H9 (cell line): ENCODE measurements around the gene SIRPB1. TPM values are rescaled to one million over a fixed set of nuclear protein-coding genes. Genes with fewer than 3 reads are reported as not detected.

Experiments used
- DNase-seq: peaks from one replicate; pipeline ENCODE4 v3.0.0-alpha.2; 2017
- H2AFZ ChIP-seq: one replicate; pipeline ENCODE4 v1.6.1; 2013; ENCODE audit warnings: mild to moderate bottlenecking, low read length, control low read depth, moderate library complexity
- H2AK5ac ChIP-seq: 2 replicates; pipeline ENCODE4 v1.6.1; 2013; ENCODE audit warnings: low read length, control low read depth, mixed read lengths; ENCODE audit not compliant: insufficient read length
- H2BK120ac ChIP-seq: one replicate; pipeline ENCODE4 v1.6.1; 2013; ENCODE audit warnings: low read depth, mild to moderate bottlenecking, low read length, control low read depth, inconsistent platforms; ENCODE audit not compliant: poor library complexity, severe bottlenecking
- H2BK12ac ChIP-seq: 2 replicates; pipeline ENCODE4 v1.6.1; 2013; ENCODE audit warnings: low read length, control low read depth, mixed read lengths, low read depth; ENCODE audit not compliant: insufficient read length
- H2BK15ac ChIP-seq: 2 replicates; pipeline ENCODE4 v1.6.1; 2013; ENCODE audit warnings: low read depth, low read length, control low read depth
- H2BK20ac ChIP-seq: one replicate; pipeline ENCODE4 v1.6.1; 2013; ENCODE audit warnings: low read depth, mild to moderate bottlenecking, low read length, control low read depth, inconsistent platforms; ENCODE audit not compliant: poor library complexity, severe bottlenecking
- H2BK5ac ChIP-seq: 2 replicates; pipeline ENCODE4 v1.6.1; 2013; ENCODE audit warnings: low read length, control low read depth, mixed read lengths; ENCODE audit not compliant: insufficient read length
- H3K14ac ChIP-seq: 2 replicates; pipeline ENCODE4 v1.6.1; 2013; ENCODE audit warnings: low read length, control low read depth; ENCODE audit not compliant: insufficient read depth
- H3K18ac ChIP-seq: 2 replicates; pipeline ENCODE4 v1.6.1; 2013; ENCODE audit warnings: low read depth, mild to moderate bottlenecking, mixed read lengths, low read length, control low read depth; ENCODE audit not compliant: insufficient read length
- H3K23ac ChIP-seq: 2 replicates; pipeline ENCODE4 v1.6.1; 2013; ENCODE audit warnings: low read length, control low read depth, mixed read lengths, low read depth; ENCODE audit not compliant: insufficient read length
- H3K23me2 ChIP-seq: 2 replicates; pipeline ENCODE4 v1.6.1; 2013; ENCODE audit warnings: low read depth, mild to moderate bottlenecking, mixed read lengths, low read length, control low read depth; ENCODE audit not compliant: insufficient read length, poor library complexity, severe bottlenecking
- H3K27ac ChIP-seq: 2 replicates; pipeline ENCODE4 v1.5.1; 2013; ENCODE audit warnings: low read length, control low read depth, mixed read lengths, low read depth; ENCODE audit not compliant: insufficient read length
- H3K27me3 ChIP-seq: 2 replicates; pipeline ENCODE4 v1.6.1; 2013; ENCODE audit warnings: low read length, control low read depth, inconsistent platforms; ENCODE audit not compliant: insufficient read depth
- H3K4ac ChIP-seq: 2 replicates; pipeline ENCODE4 v1.6.1; 2013; ENCODE audit warnings: low read depth, mild to moderate bottlenecking, control low read depth, inconsistent platforms, low read length, moderate library complexity
- H3K4me1 ChIP-seq: 2 replicates; pipeline ENCODE4 v1.6.1; 2013; ENCODE audit warnings: low read length, control low read depth, inconsistent platforms; ENCODE audit not compliant: insufficient read depth
- H3K4me2 ChIP-seq: 2 replicates; pipeline ENCODE4 v1.6.1; 2013; ENCODE audit warnings: low read length, control low read depth, mixed read lengths; ENCODE audit not compliant: insufficient read length, insufficient read depth
- H3K56ac ChIP-seq: 2 replicates; pipeline ENCODE4 v1.6.1; 2013; ENCODE audit warnings: low read depth, mild to moderate bottlenecking, mixed read lengths, low read length, control low read depth; ENCODE audit not compliant: insufficient read length
- H3K79me1 ChIP-seq: 2 replicates; pipeline ENCODE4 v1.6.1; 2013; ENCODE audit warnings: low read depth, mild to moderate bottlenecking, moderate library complexity, low read length, control low read depth, inconsistent platforms; ENCODE audit not compliant: insufficient read depth, poor library complexity, severe bottlenecking
- H3K79me2 ChIP-seq: 2 replicates; pipeline ENCODE4 v1.6.1; 2013; ENCODE audit warnings: low read length, control low read depth, inconsistent platforms; ENCODE audit not compliant: insufficient read depth
- H3K9ac ChIP-seq: 2 replicates; pipeline ENCODE4 v1.6.1; 2013; ENCODE audit warnings: low read length, control low read depth, mixed read lengths; ENCODE audit not compliant: insufficient read length; ENCODE audit errors: extremely low read depth
- H3K9me3 ChIP-seq: one replicate; pipeline ENCODE4 v1.6.1; 2013; ENCODE audit warnings: low read depth, low read length, inconsistent platforms; ENCODE audit not compliant: control insufficient read depth
- H3T11ph ChIP-seq: one replicate; pipeline ENCODE4 v1.6.1; 2013; ENCODE audit warnings: mild to moderate bottlenecking, low read length, control low read depth, inconsistent platforms
- H4K20me1 ChIP-seq: one replicate; pipeline ENCODE4 v1.6.1; 2013; ENCODE audit not compliant: control insufficient read depth, insufficient read length, insufficient read depth
- H4K5ac ChIP-seq: 2 replicates; pipeline ENCODE4 v1.6.1; 2013; ENCODE audit warnings: low read depth, mild to moderate bottlenecking, mixed read lengths, low read length, control low read depth; ENCODE audit not compliant: insufficient read length
- H4K8ac ChIP-seq: replicated peaks from 2 replicates; pipeline ENCODE4 v1.6.1; 2013; ENCODE audit warnings: low read length, control low read depth, mixed read lengths, low read depth; ENCODE audit not compliant: insufficient read length
- H4K91ac ChIP-seq: 2 replicates; pipeline ENCODE4 v1.6.1; 2013; ENCODE audit warnings: low read depth, mild to moderate bottlenecking, moderate library complexity, mixed read lengths, low read length, control low read depth; ENCODE audit not compliant: insufficient read length
- H3K27ac Mint-ChIP-seq, 3 experiments: 2 replicates in 2 of 3; 3 replicates in 1 of 3; pipeline ENCODE4 v1.8.0; 2020 to 2021; ENCODE audit warnings: mixed read lengths in 3 of 3, mild to moderate bottlenecking in 1 of 3, moderate library complexity in 1 of 3
- H3K27me3 Mint-ChIP-seq: 2 replicates; pipeline ENCODE4 v1.8.0; 2021; ENCODE audit warnings: low read depth, mild to moderate bottlenecking, moderate library complexity, mixed read lengths
- H3K36me3 Mint-ChIP-seq, 3 experiments: 2 replicates in 2 of 3; 3 replicates in 1 of 3; pipeline ENCODE4 v1.8.0; 2020 to 2021; ENCODE audit warnings: low read depth in 3 of 3, mixed read lengths in 3 of 3; ENCODE audit not compliant: insufficient read depth in 1 of 3
- H3K4me1 Mint-ChIP-seq, 2 experiments: 2 replicates each; pipeline ENCODE4 v1.8.0; 2020; ENCODE audit warnings: mixed read lengths in 2 of 2
- H3K4me3 Mint-ChIP-seq, 2 experiments: 2 replicates in 1 of 2; 3 replicates in 1 of 2; pipeline ENCODE4 v1.8.0; 2020 to 2021; ENCODE audit warnings: mild to moderate bottlenecking in 2 of 2, mixed read lengths in 2 of 2, moderate library complexity in 1 of 2
- H3K9me3 Mint-ChIP-seq, 2 experiments: 2 replicates in 1 of 2; 3 replicates in 1 of 2; pipeline ENCODE4 v1.8.0; 2020; ENCODE audit warnings: mild to moderate bottlenecking in 2 of 2, mixed read lengths in 2 of 2, moderate library complexity in 1 of 2
- CTCF ChIP-seq: fragments of 200-600 bp; sonication (generic); conservative IDR thresholded peaks from 3 replicates; pipeline ENCODE4 v1.8.0; 2021; ENCODE audit warnings: antibody characterized with exemption, mild to moderate bottlenecking
- WGBS: extraction: QIAGEN DNeasy Blood & Tissue Kit; methylation state at CpG from one replicate; pipeline ENCODE4 v1.1.7; 2013; ENCODE audit warnings: missing lambda C conversion rate, low lambda C conversion rate, mixed read lengths; ENCODE audit not compliant: insufficient read length; ENCODE audit errors: extremely low coverage; 5-methylcytosine and 5-hydroxymethylcytosine counted together
- total RNA-seq: library from RNA; stranded (reverse); gene quantifications from 2 replicates; pipeline ENCODE4 v1.2.1, GENCODE V29; 2021

Gene SIRPB1
- total RNA-seq, 1 experiment from 2014 or later: 1.0 TPM

- H2BK15ac ChIP-seq: no peak overlapping the region
- H3K9me3 ChIP-seq: no peaks in the 10 kb centered on the region
- TF ChIP-seq CTCF: no peak
- no peak overlapping the region for H3K4ac ChIP-seq
- no peaks in the 10 kb centered on the region for H3K79me1 ChIP-seq
- no peak overlapping the region for H2BK20ac ChIP-seq
- H4K5ac ChIP-seq: no peak overlapping the region
- no peaks in the 10 kb centered on the region for H3K36me3 Mint-ChIP-seq
- H3K27me3 ChIP-seq: no peaks in the 10 kb centered on the region
- H3K9me3 Mint-ChIP-seq: no peaks in the 10 kb centered on the region
- H3K9ac ChIP-seq: no peak overlapping the region
- H3K4me1 Mint-ChIP-seq: no peaks in the 10 kb centered on the region
- no peak overlapping the region for H3K4me3 Mint-ChIP-seq
- H4K8ac ChIP-seq: no peak overlapping the region
- H3K27ac Mint-ChIP-seq: no peak overlapping the region
- no peak overlapping the region for H3K27ac ChIP-seq
- H2BK120ac ChIP-seq: no peak overlapping the region
- H4K20me1 ChIP-seq: no peaks in the 10 kb centered on the region
- no peak for DNase-seq
- no peak overlapping the region for H2AK5ac ChIP-seq
- no peak overlapping the region for H3K23ac ChIP-seq
- no CpG with 5 or more reads among the region's 3 CpGs for WGBS
- H3K4me1 ChIP-seq: no peaks in the 10 kb centered on the region
- H2BK12ac ChIP-seq: no peak overlapping the region
- H2AFZ ChIP-seq: no peak overlapping the region
- no peak overlapping the region for H4K91ac ChIP-seq
- no peak overlapping the region for H2BK5ac ChIP-seq
- no peaks in the 10 kb centered on the region for H3K23me2 ChIP-seq
- H3K79me2 ChIP-seq: no peaks in the 10 kb centered on the region
- H3T11ph ChIP-seq: no peak overlapping the region
- H3K4me2 ChIP-seq: no peak overlapping the region
- no peak overlapping the region for H3K18ac ChIP-seq
- H3K56ac ChIP-seq: no peak overlapping the region
- H3K27me3 Mint-ChIP-seq: peaks cover 12% of the 10 kb centered on the region
- no peak overlapping the region for H3K14ac ChIP-seq
These were observed 33.2 kb upstream of the SIRPB1 start for GRCh38 chr20:1652960-1653359.
